MM.1S (cell line): ENCODE measurements around the gene NOTUM.

Experiments
- DNase-seq: peaks from one replicate; pipeline ENCODE4 v3.0.0-alpha.2; 2015
- H2AFZ ChIP-seq: fragments of 300-600 bp; sonication (generic); 2 replicates; pipeline ENCODE4 v1.6.0; 2016; ENCODE audit warnings: antibody characterized with exemption, low read length
- H3F3A ChIP-seq: fragments of 300-600 bp; sonication (generic); 2 replicates; pipeline ENCODE4 v1.6.1; 2016; ENCODE audit warnings: mild to moderate bottlenecking, antibody characterized with exemption, low read length, moderate library complexity, mixed read lengths; ENCODE audit not compliant: insufficient read depth
- H3K27ac ChIP-seq: fragments of 300-600 bp; sonication (generic); 2 replicates; pipeline ENCODE4 v1.5.1; 2016; ENCODE audit warnings: mild to moderate bottlenecking, low read length
- H3K27me3 ChIP-seq: fragments of 300-600 bp; sonication (generic); replicated peaks from 2 replicates; pipeline ENCODE4 v1.6.0; 2016; ENCODE audit warnings: low read length; ENCODE audit not compliant: insufficient read depth
- H3K36me3 ChIP-seq: fragments of 300-600 bp; sonication (generic); replicated peaks from 2 replicates; pipeline ENCODE4 v1.6.1; 2016; ENCODE audit warnings: mild to moderate bottlenecking, low read length, mixed read lengths; ENCODE audit not compliant: insufficient read depth
- H3K4me1 ChIP-seq: fragments of 300-600 bp; sonication (generic); 2 replicates; pipeline ENCODE4 v1.6.1; 2016; ENCODE audit warnings: low read length, mixed read lengths
- H3K4me2 ChIP-seq: fragments of 300-600 bp; sonication (generic); 2 replicates; pipeline ENCODE4 v1.6.0; 2016; ENCODE audit warnings: low read depth, low read length
- H3K4me3 ChIP-seq: fragments of 300-600 bp; sonication (generic); 2 replicates; pipeline ENCODE4 v1.5.1; 2016; ENCODE audit warnings: low read length, mixed read lengths
- H3K79me2 ChIP-seq: fragments of 300-600 bp; sonication (generic); 2 replicates; pipeline ENCODE4 v1.6.1; 2016; ENCODE audit warnings: mixed run types, low read length, mixed read lengths
- H3K9ac ChIP-seq: fragments of 300-600 bp; sonication (generic); 2 replicates; pipeline ENCODE4 v1.6.1; 2016; ENCODE audit warnings: low read length, mixed read lengths
- H3K9me2 ChIP-seq: fragments of 300-600 bp; sonication (generic); replicated peaks from 2 replicates; pipeline ENCODE4 v1.6.1; 2016; ENCODE audit warnings: mild to moderate bottlenecking, low read length, mixed read lengths; ENCODE audit not compliant: insufficient read depth
- H3K9me3 ChIP-seq: fragments of 300-600 bp; sonication (generic); replicated peaks from 2 replicates; pipeline ENCODE4 v1.6.1; 2016; ENCODE audit warnings: mild to moderate bottlenecking, low read length, mixed read lengths; ENCODE audit not compliant: insufficient read depth
- H4K20me1 ChIP-seq: fragments of 300-600 bp; sonication (generic); 2 replicates; pipeline ENCODE4 v1.6.1; 2016; ENCODE audit warnings: mild to moderate bottlenecking, low read length, moderate library complexity, mixed read lengths; ENCODE audit not compliant: insufficient read depth
- EZH2 ChIP-seq: fragments of 300-600 bp; sonication (generic); optimal IDR thresholded peaks from 2 replicates; pipeline ENCODE3; 2017; ENCODE audit warnings: low read depth, mild to moderate bottlenecking, antibody characterized with exemption, low read length, mixed read lengths
- EZH2phosphoT487 ChIP-seq: fragments of 300-600 bp; sonication (generic); IDR thresholded peaks from 2 replicates; pipeline ENCODE4 v1.6.1; 2018; ENCODE audit warnings: antibody characterized with exemption, low read length
- TF ChIP-seq, protein P1 (sequence below): fragments of 300-600 bp; sonication (generic); IDR thresholded peaks from 2 replicates; pipeline ENCODE4 v1.5.1; 2016; ENCODE audit warnings: antibody characterized with exemption, low read length, mixed read lengths

Gene NOTUM

DNA sequence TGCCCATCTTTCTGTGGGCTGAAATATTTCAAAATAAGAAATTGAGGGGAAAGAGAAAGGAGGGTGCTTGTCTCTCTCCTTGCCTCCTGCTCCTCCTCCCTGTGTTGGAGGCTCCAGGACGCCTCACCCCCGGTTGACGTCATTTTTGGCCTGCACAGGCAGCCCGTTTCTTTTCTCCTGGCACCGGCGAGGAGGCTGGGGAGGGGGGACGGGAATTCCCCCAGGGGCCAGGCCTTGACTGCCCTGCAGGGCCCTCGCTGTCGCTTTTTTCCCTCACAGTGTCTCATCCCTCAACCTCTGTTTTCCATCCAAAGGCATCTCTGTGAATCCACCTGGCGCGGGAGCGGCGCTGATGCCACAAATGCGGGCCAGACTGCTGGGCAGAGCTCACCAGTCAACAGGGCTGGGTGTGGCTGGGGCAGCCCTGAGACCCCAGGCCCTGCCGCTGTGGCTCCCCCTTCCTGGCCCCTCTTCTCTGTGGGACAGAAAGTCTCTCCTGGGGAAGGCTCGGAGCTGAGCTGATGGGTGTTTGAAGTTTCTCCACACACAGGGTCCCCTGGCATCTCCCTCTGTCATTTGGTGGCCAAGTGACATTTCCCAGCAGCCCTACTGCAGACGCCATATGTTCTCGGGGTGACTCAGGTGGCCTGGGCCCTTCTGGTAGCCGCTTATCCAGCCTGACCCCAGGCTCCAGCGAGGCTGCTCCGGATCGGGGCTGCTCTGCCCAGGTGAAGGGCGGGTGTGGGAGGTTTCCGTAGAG lies 45.7 kb upstream of the NOTUM start:
- Histone ChIP-seq H3K4me2 (no peak overlapping the region), H3K79me2 (no peaks in the 10 kb centered on the region), H3K36me3 (no peaks in the 10 kb centered on the region), H3K27ac (no peak overlapping the region), H3K27me3 (no peaks in the 10 kb centered on the region), H3K9me2 (no peaks in the 10 kb centered on the region), H3K9me3 (no peaks in the 10 kb centered on the region), H4K20me1 (no peaks in the 10 kb centered on the region), H2AFZ (no peak overlapping the region), H3F3A (no peaks in the 10 kb centered on the region), H3K4me3 (no peak overlapping the region), H3K9ac (no peak overlapping the region), H3K4me1 (no peaks in the 10 kb centered on the region)
- DNase-seq, result no peak
- TF ChIP-seq EZH2phosphoT487, result no peak
- no peak for TF ChIP-seq EZH2
- TF ChIP-seq, protein P1, sequence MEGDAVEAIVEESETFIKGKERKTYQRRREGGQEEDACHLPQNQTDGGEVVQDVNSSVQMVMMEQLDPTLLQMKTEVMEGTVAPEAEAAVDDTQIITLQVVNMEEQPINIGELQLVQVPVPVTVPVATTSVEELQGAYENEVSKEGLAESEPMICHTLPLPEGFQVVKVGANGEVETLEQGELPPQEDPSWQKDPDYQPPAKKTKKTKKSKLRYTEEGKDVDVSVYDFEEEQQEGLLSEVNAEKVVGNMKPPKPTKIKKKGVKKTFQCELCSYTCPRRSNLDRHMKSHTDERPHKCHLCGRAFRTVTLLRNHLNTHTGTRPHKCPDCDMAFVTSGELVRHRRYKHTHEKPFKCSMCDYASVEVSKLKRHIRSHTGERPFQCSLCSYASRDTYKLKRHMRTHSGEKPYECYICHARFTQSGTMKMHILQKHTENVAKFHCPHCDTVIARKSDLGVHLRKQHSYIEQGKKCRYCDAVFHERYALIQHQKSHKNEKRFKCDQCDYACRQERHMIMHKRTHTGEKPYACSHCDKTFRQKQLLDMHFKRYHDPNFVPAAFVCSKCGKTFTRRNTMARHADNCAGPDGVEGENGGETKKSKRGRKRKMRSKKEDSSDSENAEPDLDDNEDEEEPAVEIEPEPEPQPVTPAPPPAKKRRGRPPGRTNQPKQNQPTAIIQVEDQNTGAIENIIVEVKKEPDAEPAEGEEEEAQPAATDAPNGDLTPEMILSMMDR, result no peak

DNA sequence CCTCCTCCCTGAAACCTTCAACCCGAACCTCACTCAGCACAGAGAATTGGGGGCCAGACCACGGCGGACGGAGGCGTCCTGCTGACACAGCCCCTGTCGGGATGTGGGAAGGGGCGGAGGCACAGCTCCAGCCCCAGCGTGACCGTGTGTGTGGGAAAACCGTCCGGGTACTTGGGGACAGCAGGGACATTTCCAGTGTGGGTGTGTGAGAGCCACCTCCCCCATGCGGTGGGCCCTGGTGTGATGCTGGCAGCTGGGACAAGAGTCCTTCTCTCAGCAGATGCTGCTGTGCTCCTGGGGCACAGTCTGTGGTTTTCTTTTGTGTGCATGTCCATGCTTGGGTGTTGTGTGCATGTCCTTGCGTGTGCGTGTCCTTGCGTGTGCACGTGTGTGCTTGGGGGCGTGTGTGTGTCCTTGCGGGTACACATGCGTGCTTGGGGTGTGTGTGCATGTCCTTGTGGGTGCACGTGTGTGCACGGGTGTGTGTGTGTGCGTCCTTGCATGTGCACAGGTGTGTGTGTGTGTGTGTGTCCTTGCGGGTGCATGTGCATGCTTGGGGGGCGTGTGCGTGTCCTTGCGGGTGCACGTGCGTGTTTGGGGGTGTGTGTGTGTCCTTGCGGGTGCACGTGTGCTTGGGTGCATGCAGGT lies 44.8 kb upstream of the NOTUM start:
- H3K9ac ChIP-seq, result no peak overlapping the region
- DNase-seq, result no peak
- no peaks in the 10 kb centered on the region for H3K9me3 ChIP-seq
- no peaks in the 10 kb centered on the region for H3F3A ChIP-seq
- H3K36me3 ChIP-seq, result no peaks in the 10 kb centered on the region
- H3K27me3 ChIP-seq, result no peaks in the 10 kb centered on the region
- no peaks in the 10 kb centered on the region for H3K9me2 ChIP-seq
- TF ChIP-seq, protein P1, result no peak
- TF ChIP-seq EZH2, result no peak
- TF ChIP-seq EZH2phosphoT487, result no peak
- no peaks in the 10 kb centered on the region for H4K20me1 ChIP-seq
- H3K79me2 ChIP-seq, result no peaks in the 10 kb centered on the region
- no peak overlapping the region for H3K4me2 ChIP-seq
- no peak overlapping the region for H3K4me3 ChIP-seq
- no peaks in the 10 kb centered on the region for H3K4me1 ChIP-seq
- H2AFZ ChIP-seq, result no peak overlapping the region
- H3K27ac ChIP-seq, result no peak overlapping the region

GRCh38 chr17:82004517-82005455 lies 43.8 kb upstream of the NOTUM start:
- H3F3A ChIP-seq, result no peaks in the 10 kb centered on the region
- no peaks in the 10 kb centered on the region for H3K4me1 ChIP-seq
- H3K9me3 ChIP-seq, result no peaks in the 10 kb centered on the region
- TF ChIP-seq, protein P1, result no peak
- no peak for TF ChIP-seq EZH2phosphoT487
- no peak for TF ChIP-seq EZH2
- no peaks in the 10 kb centered on the region for H3K27me3 ChIP-seq
- no peak overlapping the region for H2AFZ ChIP-seq
- DNase-seq, result no peak
- no peak overlapping the region for H3K4me2 ChIP-seq
- no peak overlapping the region for H3K9ac ChIP-seq
- no peak overlapping the region for H3K27ac ChIP-seq
- no peaks in the 10 kb centered on the region for H3K9me2 ChIP-seq
- no peaks in the 10 kb centered on the region for H3K36me3 ChIP-seq
- H3K4me3 ChIP-seq, result no peak overlapping the region
- no peaks in the 10 kb centered on the region for H3K79me2 ChIP-seq
- no peaks in the 10 kb centered on the region for H4K20me1 ChIP-seq
